H9 (cell line): ENCODE results near the gene GMPR. TPM values are rescaled to one million over a fixed set of nuclear protein-coding genes. Genes with fewer than 3 reads are reported as not detected.

ENCODE experiments used
- DNase-seq: peaks from one replicate; pipeline ENCODE4 v3.0.0-alpha.2; 2017
- H2AFZ ChIP-seq: one replicate; pipeline ENCODE4 v1.6.1; 2013; ENCODE audit warnings: mild to moderate bottlenecking, low read length, control low read depth, moderate library complexity
- H2AK5ac ChIP-seq: 2 replicates; pipeline ENCODE4 v1.6.1; 2013; ENCODE audit warnings: low read length, control low read depth, mixed read lengths; ENCODE audit not compliant: insufficient read length
- H2BK120ac ChIP-seq: one replicate; pipeline ENCODE4 v1.6.1; 2013; ENCODE audit warnings: low read depth, mild to moderate bottlenecking, low read length, control low read depth, inconsistent platforms; ENCODE audit not compliant: poor library complexity, severe bottlenecking
- H2BK12ac ChIP-seq: 2 replicates; pipeline ENCODE4 v1.6.1; 2013; ENCODE audit warnings: low read length, control low read depth, mixed read lengths, low read depth; ENCODE audit not compliant: insufficient read length
- H2BK15ac ChIP-seq: 2 replicates; pipeline ENCODE4 v1.6.1; 2013; ENCODE audit warnings: low read depth, low read length, control low read depth
- H2BK20ac ChIP-seq: one replicate; pipeline ENCODE4 v1.6.1; 2013; ENCODE audit warnings: low read depth, mild to moderate bottlenecking, low read length, control low read depth, inconsistent platforms; ENCODE audit not compliant: poor library complexity, severe bottlenecking
- H2BK5ac ChIP-seq: 2 replicates; pipeline ENCODE4 v1.6.1; 2013; ENCODE audit warnings: low read length, control low read depth, mixed read lengths; ENCODE audit not compliant: insufficient read length
- H3K14ac ChIP-seq: 2 replicates; pipeline ENCODE4 v1.6.1; 2013; ENCODE audit warnings: low read length, control low read depth; ENCODE audit not compliant: insufficient read depth
- H3K18ac ChIP-seq: 2 replicates; pipeline ENCODE4 v1.6.1; 2013; ENCODE audit warnings: low read depth, mild to moderate bottlenecking, mixed read lengths, low read length, control low read depth; ENCODE audit not compliant: insufficient read length
- H3K23ac ChIP-seq: 2 replicates; pipeline ENCODE4 v1.6.1; 2013; ENCODE audit warnings: low read length, control low read depth, mixed read lengths, low read depth; ENCODE audit not compliant: insufficient read length
- H3K23me2 ChIP-seq: 2 replicates; pipeline ENCODE4 v1.6.1; 2013; ENCODE audit warnings: low read depth, mild to moderate bottlenecking, mixed read lengths, low read length, control low read depth; ENCODE audit not compliant: insufficient read length, poor library complexity, severe bottlenecking
- H3K27ac ChIP-seq: 2 replicates; pipeline ENCODE4 v1.5.1; 2013; ENCODE audit warnings: low read length, control low read depth, mixed read lengths, low read depth; ENCODE audit not compliant: insufficient read length
- H3K27me3 ChIP-seq: 2 replicates; pipeline ENCODE4 v1.6.1; 2013; ENCODE audit warnings: low read length, control low read depth, inconsistent platforms; ENCODE audit not compliant: insufficient read depth
- H3K4ac ChIP-seq: 2 replicates; pipeline ENCODE4 v1.6.1; 2013; ENCODE audit warnings: low read depth, mild to moderate bottlenecking, control low read depth, inconsistent platforms, low read length, moderate library complexity
- H3K4me1 ChIP-seq: 2 replicates; pipeline ENCODE4 v1.6.1; 2013; ENCODE audit warnings: low read length, control low read depth, inconsistent platforms; ENCODE audit not compliant: insufficient read depth
- H3K4me2 ChIP-seq: 2 replicates; pipeline ENCODE4 v1.6.1; 2013; ENCODE audit warnings: low read length, control low read depth, mixed read lengths; ENCODE audit not compliant: insufficient read length, insufficient read depth
- H3K56ac ChIP-seq: 2 replicates; pipeline ENCODE4 v1.6.1; 2013; ENCODE audit warnings: low read depth, mild to moderate bottlenecking, mixed read lengths, low read length, control low read depth; ENCODE audit not compliant: insufficient read length
- H3K79me1 ChIP-seq: 2 replicates; pipeline ENCODE4 v1.6.1; 2013; ENCODE audit warnings: low read depth, mild to moderate bottlenecking, moderate library complexity, low read length, control low read depth, inconsistent platforms; ENCODE audit not compliant: insufficient read depth, poor library complexity, severe bottlenecking
- H3K79me2 ChIP-seq: 2 replicates; pipeline ENCODE4 v1.6.1; 2013; ENCODE audit warnings: low read length, control low read depth, inconsistent platforms; ENCODE audit not compliant: insufficient read depth
- H3K9ac ChIP-seq: 2 replicates; pipeline ENCODE4 v1.6.1; 2013; ENCODE audit warnings: low read length, control low read depth, mixed read lengths; ENCODE audit not compliant: insufficient read length; ENCODE audit errors: extremely low read depth
- H3K9me3 ChIP-seq: one replicate; pipeline ENCODE4 v1.6.1; 2013; ENCODE audit warnings: low read depth, low read length, inconsistent platforms; ENCODE audit not compliant: control insufficient read depth
- H3T11ph ChIP-seq: one replicate; pipeline ENCODE4 v1.6.1; 2013; ENCODE audit warnings: mild to moderate bottlenecking, low read length, control low read depth, inconsistent platforms
- H4K20me1 ChIP-seq: one replicate; pipeline ENCODE4 v1.6.1; 2013; ENCODE audit not compliant: control insufficient read depth, insufficient read length, insufficient read depth
- H4K5ac ChIP-seq: 2 replicates; pipeline ENCODE4 v1.6.1; 2013; ENCODE audit warnings: low read depth, mild to moderate bottlenecking, mixed read lengths, low read length, control low read depth; ENCODE audit not compliant: insufficient read length
- H4K8ac ChIP-seq: replicated peaks from 2 replicates; pipeline ENCODE4 v1.6.1; 2013; ENCODE audit warnings: low read length, control low read depth, mixed read lengths, low read depth; ENCODE audit not compliant: insufficient read length
- H4K91ac ChIP-seq: 2 replicates; pipeline ENCODE4 v1.6.1; 2013; ENCODE audit warnings: low read depth, mild to moderate bottlenecking, moderate library complexity, mixed read lengths, low read length, control low read depth; ENCODE audit not compliant: insufficient read length
- H3K27ac Mint-ChIP-seq, 3 experiments: 2 replicates in 2 of 3; 3 replicates in 1 of 3; pipeline ENCODE4 v1.8.0; 2020 to 2021; ENCODE audit warnings: mixed read lengths in 3 of 3, mild to moderate bottlenecking in 1 of 3, moderate library complexity in 1 of 3
- H3K27me3 Mint-ChIP-seq: 2 replicates; pipeline ENCODE4 v1.8.0; 2021; ENCODE audit warnings: low read depth, mild to moderate bottlenecking, moderate library complexity, mixed read lengths
- H3K36me3 Mint-ChIP-seq, 3 experiments: 2 replicates in 2 of 3; 3 replicates in 1 of 3; pipeline ENCODE4 v1.8.0; 2020 to 2021; ENCODE audit warnings: low read depth in 3 of 3, mixed read lengths in 3 of 3; ENCODE audit not compliant: insufficient read depth in 1 of 3
- H3K4me1 Mint-ChIP-seq, 2 experiments: 2 replicates each; pipeline ENCODE4 v1.8.0; 2020; ENCODE audit warnings: mixed read lengths in 2 of 2
- H3K4me3 Mint-ChIP-seq, 2 experiments: 2 replicates in 1 of 2; 3 replicates in 1 of 2; pipeline ENCODE4 v1.8.0; 2020 to 2021; ENCODE audit warnings: mild to moderate bottlenecking in 2 of 2, mixed read lengths in 2 of 2, moderate library complexity in 1 of 2
- H3K9me3 Mint-ChIP-seq, 2 experiments: 2 replicates in 1 of 2; 3 replicates in 1 of 2; pipeline ENCODE4 v1.8.0; 2020; ENCODE audit warnings: mild to moderate bottlenecking in 2 of 2, mixed read lengths in 2 of 2, moderate library complexity in 1 of 2
- CTCF ChIP-seq: fragments of 200-600 bp; sonication (generic); conservative IDR thresholded peaks from 3 replicates; pipeline ENCODE4 v1.8.0; 2021; ENCODE audit warnings: antibody characterized with exemption, mild to moderate bottlenecking
- WGBS: extraction: QIAGEN DNeasy Blood & Tissue Kit; methylation state at CpG from one replicate; pipeline ENCODE4 v1.1.7; 2013; ENCODE audit warnings: missing lambda C conversion rate, low lambda C conversion rate, mixed read lengths; ENCODE audit not compliant: insufficient read length; ENCODE audit errors: extremely low coverage; 5-methylcytosine and 5-hydroxymethylcytosine counted together
- total RNA-seq: library from RNA; stranded (reverse); gene quantifications from 2 replicates; pipeline ENCODE4 v1.2.1, GENCODE V29; 2021

Gene GMPR
- total RNA-seq, 1 experiment from 2014 or later = 0.70 TPM

GRCh38 chr6:16343593-16343992 lies 105.2 kb downstream of the GMPR start:
- Histone ChIP-seq H2AFZ (no peak overlapping the region), H3K4me1 (no peaks in the 10 kb centered on the region; the same call in 1 of the 2 replicates), H2BK5ac (no peak overlapping the region), H3K4me2 (no peak overlapping the region), H3K23me2 (no peaks in the 10 kb centered on the region), H3K27me3 (no peaks in the 10 kb centered on the region), H3K9ac (no peak overlapping the region), H3K79me2 (no peaks in the 10 kb centered on the region), H3K4ac (no peak overlapping the region), H3K14ac (no peak overlapping the region), H2BK20ac (no peak overlapping the region), H4K91ac (no peak overlapping the region), H2BK120ac (no peak overlapping the region), H3K79me1 (no peaks in the 10 kb centered on the region), H3K9me3 (no peaks in the 10 kb centered on the region), H3K56ac (no peak overlapping the region), H3K18ac (no peak overlapping the region), H3K23ac (no peak overlapping the region), H2BK15ac (no peak overlapping the region), H4K8ac (no peak overlapping the region), H4K5ac (no peak overlapping the region), H3K27ac (no peak overlapping the region), H2AK5ac (no peak overlapping the region), H2BK12ac (no peak overlapping the region), H3T11ph (no peak overlapping the region), H4K20me1 (no peaks in the 10 kb centered on the region)
- Mint-ChIP-seq H3K9me3 (no peaks in the 10 kb centered on the region; a peak in 3 of 5 replicates), H3K36me3 (no peaks in the 10 kb centered on the region; a peak in 1 of 7 replicates), H3K4me1 (peaks cover 17 to 19% of the 10 kb centered on the region in 2 experiments), H3K27me3 (no peaks in the 10 kb centered on the region; the same call in 1 of the 2 replicates), H3K27ac (no peak overlapping the region; a peak in 1 of 7 replicates), H3K4me3 (no peak overlapping the region)
- no peak for DNase-seq
- WGBS = no CpG with 5 or more reads among the region's 8 CpGs
- no peak for TF ChIP-seq CTCF
